ENCODE data around the gene LKAAEAR1.

Gene LKAAEAR1

GRCh38 chr20:64038565-64039292, 45.5 kb downstream of the LKAAEAR1 start:
- TF ChIP-seq CTCF (conservative IDR thresholded peaks at IDR 0.05; ENCODE audit: control insufficient read depth, insufficient read depth, low read depth, low read length): no peak
- DNase-seq (ENCODE audit: low read depth): peak; percentile 56
- H3K4me3 ChIP-seq (ENCODE audit: control insufficient read depth, low read depth, low read length): peak overlapping the region; percentile 6

DNA sequence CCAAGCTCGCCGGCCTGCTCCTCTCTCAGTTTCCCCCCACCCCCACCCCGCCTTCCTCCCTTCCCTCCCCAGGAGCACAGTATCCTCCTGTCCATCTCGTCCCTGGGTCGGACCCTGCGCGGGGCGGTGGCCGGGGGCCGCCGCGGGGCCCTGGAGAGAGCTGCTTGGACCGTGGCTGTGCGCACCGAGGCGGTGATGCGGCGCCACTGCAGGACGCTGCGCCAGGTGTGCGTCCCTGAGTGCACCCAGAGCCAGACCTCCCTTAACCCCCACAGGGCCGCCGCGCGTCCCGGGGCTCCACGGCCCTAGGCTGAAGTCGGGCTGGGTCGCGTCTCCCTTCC, 46.0 kb downstream of the LKAAEAR1 start:
- no peak overlapping the region for H3K4me3 ChIP-seq (ENCODE audit: control insufficient read depth, low read depth, low read length)
- TF ChIP-seq CTCF (conservative IDR thresholded peaks at IDR 0.05; ENCODE audit: control insufficient read depth, insufficient read depth, low read depth, low read length): no peak
- no peak for DNase-seq (ENCODE audit: low read depth)

GRCh38 chr20:64037498-64038213, 46.5 kb downstream of the LKAAEAR1 start:
- DNase-seq (ENCODE audit: low read depth): no peak

DNA sequence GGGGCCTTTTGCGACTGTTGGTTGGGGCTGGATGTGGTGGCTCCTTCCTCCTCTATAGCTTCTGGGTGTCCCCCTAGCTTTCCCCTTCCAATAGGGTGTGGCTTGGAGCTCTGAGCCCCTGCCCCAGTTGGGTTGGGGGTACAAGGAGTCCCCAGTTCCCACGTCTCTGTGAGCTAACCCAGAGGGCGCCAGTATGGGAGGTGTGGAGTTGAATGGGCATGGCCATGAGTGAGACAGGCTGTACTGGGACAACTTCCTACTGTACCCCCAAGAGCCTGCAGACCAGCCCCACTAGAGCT, 47.0 kb downstream of the LKAAEAR1 start:
- no peak for TF ChIP-seq CTCF (conservative IDR thresholded peaks at IDR 0.05; ENCODE audit: control insufficient read depth, insufficient read depth, low read depth, low read length)
- DNase-seq (ENCODE audit: low read depth): no peak
- no peak overlapping the region for H3K4me3 ChIP-seq (ENCODE audit: control insufficient read depth, low read depth, low read length)

More at GRCh38 chr20:64037498-64038213, 46.5 kb downstream of the LKAAEAR1 start:
- no peak for TF ChIP-seq CTCF (conservative IDR thresholded peaks at IDR 0.05; ENCODE audit: control insufficient read depth, insufficient read depth, low read depth, low read length)
- H3K4me3 ChIP-seq (ENCODE audit: control insufficient read depth, low read depth, low read length): no peak overlapping the region

- no peak for TF ChIP-seq CTCF (conservative IDR thresholded peaks at IDR 0.05; ENCODE audit: control insufficient read depth, insufficient read depth, low read depth, low read length)
- no peak overlapping the region for H3K4me3 ChIP-seq (ENCODE audit: control insufficient read depth, low read depth, low read length)
- DNase-seq (ENCODE audit: low read depth): peak; percentile 17
These were observed 47.6 kb downstream of the LKAAEAR1 start for GRCh38 chr20:64036346-64037198.

GRCh38 chr20:64035933-64036345, 48.3 kb downstream of the LKAAEAR1 start, which contains the start of gene C20orf204:
Gene C20orf204, plus strand, starts transcription at chr20:64036182. Its CDS starts 142 bp downstream, at chr20:64036324.
- TF ChIP-seq CTCF (conservative IDR thresholded peaks at IDR 0.05; ENCODE audit: control insufficient read depth, insufficient read depth, low read depth, low read length): no peak
- no peak within 1 kb of the TSS for H3K4me3 ChIP-seq (ENCODE audit: control insufficient read depth, low read depth, low read length)
- no peak for DNase-seq (ENCODE audit: low read depth)
